ENCODE measurements around the gene OSBPL5. TPM values are rescaled to one million over a fixed set of nuclear protein-coding genes. Genes with fewer than 3 reads are reported as not detected.
"Not testable (repeated sequence)": the region's sequence is repeated elsewhere in the genome, so short reads cannot be mapped to it uniquely, and the experiment has no call there.

The OSBPL5 gene
- total and polyA plus RNA-seq, 3 experiments from 2014 or later, result 2.6 to 8.5 (median 2.7) TPM

GRCh38 chr11:3115321-3115720, 49.8 kb downstream of the OSBPL5 start:
- Mint-ChIP-seq H3K9me3 (peaks cover 5 to 12% (median 10%) of the 10 kb centered on the region in 5 donors), H3K27ac (no peak overlapping the region), H3K27me3 (no peaks in the 10 kb centered on the region), H3K4me3 (no peak overlapping the region), H3K4me1 (peaks cover 9 to 15% (median 10%) of the 10 kb centered on the region in 3 donors), H3K36me3 (peaks cover 3 to 13% (median 4%) of the 10 kb centered on the region in 3 donors)
- H3K36me3 ChIP-seq (ENCODE audit: insufficient read depth, low read length), result no peaks in the 10 kb centered on the region
- POLR2A ChIA-PET, result no interaction called here
- no peak overlapping the region for H3K27ac ChIP-seq (ENCODE audit: low read depth, low read length)
- CTCF ChIA-PET, result no interaction called here
- H3K27me3 ChIP-seq (ENCODE audit: insufficient read depth, low read length, poor library complexity, severe bottlenecking), result no peaks in the 10 kb centered on the region
- DNase-seq, result no peak
- H3K4me1 ChIP-seq (ENCODE audit: insufficient read depth, low read length), result peaks cover 4% of the 10 kb centered on the region
- H3K4me3 ChIP-seq (ENCODE audit: low read length), result no peak overlapping the region
- no peaks in the 10 kb centered on the region for H3K9me3 ChIP-seq (ENCODE audit: low read length)

GRCh38 chr11:3113661-3114060, 51.4 kb downstream of the OSBPL5 start:
- POLR2A ChIA-PET; H3K4me3 ChIP-seq (ENCODE audit: low read length); H3K27me3 Mint-ChIP-seq; H3K27ac ChIP-seq (ENCODE audit: low read depth, low read length); DNase-seq; CTCF ChIA-PET; H3K27ac Mint-ChIP-seq; H3K4me1 ChIP-seq (ENCODE audit: insufficient read depth, low read length); H3K4me3 Mint-ChIP-seq; H3K9me3 ChIP-seq (ENCODE audit: low read length); H3K27me3 ChIP-seq (ENCODE audit: insufficient read depth, low read length, poor library complexity, severe bottlenecking); H3K36me3 ChIP-seq (ENCODE audit: insufficient read depth, low read length): not testable (repeated sequence)
- Mint-ChIP-seq H3K9me3 (peaks cover 5 to 12% (median 10%) of the 10 kb centered on the region in 5 donors), H3K4me1 (peaks cover 9 to 15% (median 10%) of the 10 kb centered on the region in 3 donors), H3K36me3 (peaks cover 3 to 13% (median 4%) of the 10 kb centered on the region in 3 donors)

- Histone ChIP-seq H3K4me1 (ENCODE audit: insufficient read depth, low read length) (peaks cover 4% of the 10 kb centered on the region), H3K4me3 (ENCODE audit: low read length) (no peak overlapping the region), H3K36me3 (ENCODE audit: insufficient read depth, low read length) (no peaks in the 10 kb centered on the region), H3K9me3 (ENCODE audit: low read length) (no peaks in the 10 kb centered on the region), H3K27ac (ENCODE audit: low read depth, low read length) (no peak overlapping the region), H3K27me3 (ENCODE audit: insufficient read depth, low read length, poor library complexity, severe bottlenecking) (no peaks in the 10 kb centered on the region)
- H3K9me3 Mint-ChIP-seq, result peaks cover 5 to 12% (median 10%) of the 10 kb centered on the region in 5 donors
- peak overlapping the region in 6 of 8 donors; percentile 23 to 96 (median 76) for H3K27ac Mint-ChIP-seq
- DNase-seq, result peak in 1 of 5 donors; percentile 26
- POLR2A ChIA-PET, result interaction anchor here (0.6 to 0.7 kb wide), 2 partner anchors 54 to 117 kb away, joined by 3 to 4 read pairs; no protein-coding TSS in a partner anchor
- peaks cover 3 to 13% (median 4%) of the 10 kb centered on the region in 3 donors for H3K36me3 Mint-ChIP-seq
- H3K4me3 Mint-ChIP-seq, result peak overlapping the region in 6 of 7 donors; percentile 15 to 70 (median 42)
- CTCF ChIA-PET, result no interaction called here
- H3K4me1 Mint-ChIP-seq, result peaks cover 9 to 15% (median 10%) of the 10 kb centered on the region in 3 donors
- H3K27me3 Mint-ChIP-seq, result peaks cover 0 to 3% of the 10 kb centered on the region in 2 donors
Observed at GRCh38 chr11:3111919-3112690, 53.0 kb downstream of the OSBPL5 start.

GRCh38 chr11:3111466-3111865, 53.6 kb downstream of the OSBPL5 start:
- DNase-seq, result no peak
- ChIA-PET CTCF (no interaction called here), POLR2A (no interaction called here)
- Histone ChIP-seq H3K4me1 (ENCODE audit: insufficient read depth, low read length) (peaks cover 4% of the 10 kb centered on the region), H3K4me3 (ENCODE audit: low read length) (no peak overlapping the region), H3K9me3 (ENCODE audit: low read length) (no peaks in the 10 kb centered on the region), H3K27me3 (ENCODE audit: insufficient read depth, low read length, poor library complexity, severe bottlenecking) (no peaks in the 10 kb centered on the region), H3K27ac (ENCODE audit: low read depth, low read length) (no peak overlapping the region), H3K36me3 (ENCODE audit: insufficient read depth, low read length) (no peaks in the 10 kb centered on the region)
- peaks cover 3 to 13% (median 4%) of the 10 kb centered on the region in 3 donors for H3K36me3 Mint-ChIP-seq
- peaks cover 0 to 3% of the 10 kb centered on the region in 2 donors for H3K27me3 Mint-ChIP-seq
- H3K4me3 Mint-ChIP-seq, result no peak overlapping the region
- peaks cover 9 to 15% (median 10%) of the 10 kb centered on the region in 3 donors for H3K4me1 Mint-ChIP-seq
- peak overlapping the region in 1 of 8 donors; percentile 52 for H3K27ac Mint-ChIP-seq
- H3K9me3 Mint-ChIP-seq, result peaks cover 5 to 12% (median 10%) of the 10 kb centered on the region in 5 donors

GRCh38 chr11:3109921-3110706, 55.0 kb downstream of the OSBPL5 start:
- Mint-ChIP-seq H3K27ac (peak overlapping the region in 2 of 8 donors; percentile 3 to 79), H3K9me3 (peaks cover 3 to 8% (median 7%) of the 10 kb centered on the region in 5 donors), H3K4me1 (peaks cover 9 to 15% (median 10%) of the 10 kb centered on the region in 3 donors), H3K4me3 (no peak overlapping the region), H3K36me3 (peaks cover 2 to 9% (median 3%) of the 10 kb centered on the region in 3 donors), H3K27me3 (peaks cover 0 to 3% of the 10 kb centered on the region in 2 donors)
- ChIA-PET POLR2A (interaction anchor here (0.6 kb wide), 1 partner anchor 135 kb away, joined by 3 read pairs; no protein-coding TSS in a partner anchor), CTCF (no interaction called here)
- Histone ChIP-seq H3K27ac (ENCODE audit: low read depth, low read length) (no peak overlapping the region), H3K4me1 (ENCODE audit: insufficient read depth, low read length) (peaks cover 4% of the 10 kb centered on the region), H3K9me3 (ENCODE audit: low read length) (no peaks in the 10 kb centered on the region), H3K36me3 (ENCODE audit: insufficient read depth, low read length) (no peaks in the 10 kb centered on the region), H3K27me3 (ENCODE audit: insufficient read depth, low read length, poor library complexity, severe bottlenecking) (no peaks in the 10 kb centered on the region), H3K4me3 (ENCODE audit: low read length) (no peak overlapping the region)
- DNase-seq, result peak in 3 of 5 donors; percentile 22 to 55 (median 38)

- Mint-ChIP-seq H3K27me3 (peaks cover 0 to 3% of the 10 kb centered on the region in 2 donors), H3K36me3 (peaks cover 0 to 5% (median 3%) of the 10 kb centered on the region in 3 donors), H3K27ac (no peak overlapping the region), H3K4me3 (no peak overlapping the region), H3K9me3 (peaks cover 0 to 4% (median 3%) of the 10 kb centered on the region in 5 donors), H3K4me1 (peaks cover 9 to 15% (median 10%) of the 10 kb centered on the region in 3 donors)
- ChIA-PET POLR2A (no interaction called here), CTCF (no interaction called here)
- Histone ChIP-seq H3K36me3 (ENCODE audit: insufficient read depth, low read length) (no peaks in the 10 kb centered on the region), H3K27me3 (ENCODE audit: insufficient read depth, low read length, poor library complexity, severe bottlenecking) (no peaks in the 10 kb centered on the region), H3K9me3 (ENCODE audit: low read length) (no peaks in the 10 kb centered on the region), H3K27ac (ENCODE audit: low read depth, low read length) (no peak overlapping the region), H3K4me1 (ENCODE audit: insufficient read depth, low read length) (peaks cover 4% of the 10 kb centered on the region), H3K4me3 (ENCODE audit: low read length) (no peak overlapping the region)
- DNase-seq, result no peak
Observed at GRCh38 chr11:3109434-3109833, 55.7 kb downstream of the OSBPL5 start.

- CTCF ChIA-PET, result no interaction called here
- H3K9me3 Mint-ChIP-seq, result no peaks in the 10 kb centered on the region
- peaks cover 0 to 3% of the 10 kb centered on the region in 2 donors for H3K27me3 Mint-ChIP-seq
Observed at GRCh38 chr11:3108183-3108721, 56.9 kb downstream of the OSBPL5 start.

More at GRCh38 chr11:3108183-3108721, 56.9 kb downstream of the OSBPL5 start:
- POLR2A ChIA-PET, result no interaction called here
- Histone ChIP-seq H3K27me3 (ENCODE audit: insufficient read depth, low read length, poor library complexity, severe bottlenecking) (no peaks in the 10 kb centered on the region), H3K27ac (ENCODE audit: low read depth, low read length) (no peak overlapping the region), H3K36me3 (ENCODE audit: insufficient read depth, low read length) (no peaks in the 10 kb centered on the region), H3K4me3 (ENCODE audit: low read length) (no peak overlapping the region), H3K4me1 (ENCODE audit: insufficient read depth, low read length) (peaks cover 4% of the 10 kb centered on the region), H3K9me3 (ENCODE audit: low read length) (no peaks in the 10 kb centered on the region)
- H3K4me1 Mint-ChIP-seq, result peaks cover 9 to 15% (median 10%) of the 10 kb centered on the region in 3 donors
- H3K36me3 Mint-ChIP-seq, result no peaks in the 10 kb centered on the region
- H3K27ac Mint-ChIP-seq, result no peak overlapping the region
- no peak overlapping the region for H3K4me3 Mint-ChIP-seq
- DNase-seq, result no peak

Measured in CD8-positive, alpha-beta memory T cell (primary cell).